ENCODE measurements around the gene SRP68. TPM values are rescaled to one million over a fixed set of nuclear protein-coding genes. Genes with fewer than 3 reads are reported as not detected.

Gene SRP68
- total and polyA plus RNA-seq, 2 experiments from 2014 or later, result 38.2 to 69.8 TPM

GRCh38 chr17:75996665-75997590 lies 75.4 kb downstream of the SRP68 start:
- peak; percentile 82 for DNase-seq
- H3K27me3 ChIP-seq (replicated peaks; ENCODE audit: insufficient read depth), result no peaks in the 10 kb centered on the region
- WGBS, 2 experiments (ENCODE audit: low coverage in 1 of 2, low lambda C conversion rate in 2 of 2, missing lambda C conversion rate in 2 of 2), result 34 to 35% methylated on average over 18 of the region's 18 CpGs
- peak overlapping the region; percentile 69 for H3K4me2 ChIP-seq (ENCODE audit: unreplicated experiment)
- H2AFZ ChIP-seq, result peak overlapping the region; percentile 58; the same call in 1 of the 2 replicates
- H3K9me2 ChIP-seq (ENCODE audit: insufficient read depth), result no peaks in the 10 kb centered on the region
- H3K9me3 ChIP-seq (ENCODE audit: low read depth), result no peaks in the 10 kb centered on the region
- TF ChIP-seq EZH2phosphoT487 (IDR thresholded peaks at IDR 0.05; ENCODE audit: insufficient read depth, low read depth) (no peak), EZH2 (IDR thresholded peaks at IDR 0.05; ENCODE audit: insufficient read depth, poor library complexity, severe bottlenecking) (no peak)
- peak overlapping the region; percentile 38; the same call in 1 of the 2 replicates for H3K9ac ChIP-seq
- in situ Hi-C loops (cut with MboI), result loop anchor here (10.0 kb wide), 1 partner anchor 222 kb away; a partner anchor contains a TSS
- H3K79me2 ChIP-seq (ENCODE audit: insufficient read depth), result no peaks in the 10 kb centered on the region
- no peaks in the 10 kb centered on the region for H3K36me3 ChIP-seq (ENCODE audit: low read depth)
- H3K27ac ChIP-seq, result peak overlapping the region; percentile 39
- H3F3A ChIP-seq (ENCODE audit: insufficient read depth), result peaks cover 21% of the 10 kb centered on the region; the same call in 1 of the 2 replicates
- no peaks in the 10 kb centered on the region for H4K20me1 ChIP-seq (ENCODE audit: insufficient read depth)
- H3K4me1 ChIP-seq (ENCODE audit: insufficient read depth), result peaks cover 15% of the 10 kb centered on the region
- no peak overlapping the region for H3K4me3 ChIP-seq

DNA sequence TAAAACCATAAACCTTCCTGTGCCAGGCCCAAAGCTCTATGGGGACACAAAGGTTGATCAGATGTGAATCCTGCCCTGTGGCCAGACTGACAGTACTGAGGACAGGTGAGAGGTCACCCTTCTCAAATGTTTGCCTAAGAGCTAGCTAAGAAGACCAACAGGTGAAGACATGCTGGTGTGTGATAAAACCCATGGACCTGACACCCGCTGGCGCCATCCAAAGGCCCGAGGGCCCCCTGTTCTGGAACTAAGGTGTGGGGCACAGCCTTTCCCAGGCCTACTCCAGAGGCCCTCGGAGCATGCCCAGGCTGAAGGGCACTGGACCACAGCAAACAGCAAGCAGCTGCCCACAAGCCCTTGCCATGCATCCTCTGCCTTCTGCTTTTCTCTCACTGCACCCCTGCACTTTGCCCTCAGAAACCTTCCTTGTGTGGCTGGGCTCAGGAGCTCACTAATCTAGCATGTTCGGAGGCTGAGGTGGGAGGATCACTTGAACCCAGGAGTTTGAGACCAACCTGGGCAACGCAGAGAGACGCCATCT lies 76.9 kb downstream of the SRP68 start:
- Histone ChIP-seq H3K9me2 (ENCODE audit: insufficient read depth) (no peaks in the 10 kb centered on the region), H3K36me3 (ENCODE audit: low read depth) (no peaks in the 10 kb centered on the region), H3K27ac (no peak overlapping the region), H3K4me2 (ENCODE audit: unreplicated experiment) (no peak overlapping the region), H3K4me1 (ENCODE audit: insufficient read depth) (peaks cover 15% of the 10 kb centered on the region), H2AFZ (no peak overlapping the region), H3K79me2 (ENCODE audit: insufficient read depth) (no peaks in the 10 kb centered on the region), H4K20me1 (ENCODE audit: insufficient read depth) (no peaks in the 10 kb centered on the region), H3K9ac (no peak overlapping the region), H3F3A (ENCODE audit: insufficient read depth) (peaks cover 21% of the 10 kb centered on the region; the same call in 1 of the 2 replicates), H3K4me3 (no peak overlapping the region), H3K9me3 (ENCODE audit: low read depth) (no peaks in the 10 kb centered on the region), H3K27me3 (replicated peaks; ENCODE audit: insufficient read depth) (no peaks in the 10 kb centered on the region)
- in situ Hi-C loops (cut with MboI), result loop anchor here (10.0 kb wide), 1 partner anchor 221 kb away; a partner anchor contains a TSS
- TF ChIP-seq EZH2phosphoT487 (IDR thresholded peaks at IDR 0.05; ENCODE audit: insufficient read depth, low read depth) (no peak), EZH2 (IDR thresholded peaks at IDR 0.05; ENCODE audit: insufficient read depth, poor library complexity, severe bottlenecking) (no peak)
- 96% methylated on average over 7 of the region's 7 CpGs for WGBS, 2 experiments (ENCODE audit: low coverage in 1 of 2, low lambda C conversion rate in 2 of 2, missing lambda C conversion rate in 2 of 2)
- no peak for DNase-seq

- TF ChIP-seq EZH2 (IDR thresholded peaks at IDR 0.05; ENCODE audit: insufficient read depth, poor library complexity, severe bottlenecking), result no peak
- no peak for TF ChIP-seq EZH2phosphoT487 (IDR thresholded peaks at IDR 0.05; ENCODE audit: insufficient read depth, low read depth)
- peaks cover 15% of the 10 kb centered on the region for H3K4me1 ChIP-seq (ENCODE audit: insufficient read depth)
- no peak overlapping the region for H3K4me2 ChIP-seq (ENCODE audit: unreplicated experiment)
- no peaks in the 10 kb centered on the region for H3K9me2 ChIP-seq (ENCODE audit: insufficient read depth)
- H3K27me3 ChIP-seq (replicated peaks; ENCODE audit: insufficient read depth), result no peaks in the 10 kb centered on the region
- H3F3A ChIP-seq (ENCODE audit: insufficient read depth), result peaks cover 21% of the 10 kb centered on the region; the same call in 1 of the 2 replicates
- H3K4me3 ChIP-seq, result no peak overlapping the region
- no peaks in the 10 kb centered on the region for H3K9me3 ChIP-seq (ENCODE audit: low read depth)
- H3K36me3 ChIP-seq (ENCODE audit: low read depth), result no peaks in the 10 kb centered on the region
- in situ Hi-C loops (cut with MboI), result loop anchor here (10.0 kb wide), 1 partner anchor 220 kb away; a partner anchor contains a TSS
- H3K79me2 ChIP-seq (ENCODE audit: insufficient read depth), result no peaks in the 10 kb centered on the region
- no peak overlapping the region for H2AFZ ChIP-seq
- H4K20me1 ChIP-seq (ENCODE audit: insufficient read depth), result no peaks in the 10 kb centered on the region
- 90% methylated on average over 5 of the region's 5 CpGs for WGBS, 2 experiments (ENCODE audit: low coverage in 1 of 2, low lambda C conversion rate in 2 of 2, missing lambda C conversion rate in 2 of 2)
- no peak for DNase-seq
- H3K27ac ChIP-seq, result no peak overlapping the region
- no peak overlapping the region for H3K9ac ChIP-seq
Measured at GRCh38 chr17:75994802-75995370, 77.4 kb downstream of the SRP68 start.

GRCh38 chr17:75991396-75991795 lies 80.9 kb downstream of the SRP68 start:
- H3K27me3 ChIP-seq (replicated peaks; ENCODE audit: insufficient read depth), result no peaks in the 10 kb centered on the region
- no peaks in the 10 kb centered on the region for H3K9me3 ChIP-seq (ENCODE audit: low read depth)
- WGBS, 2 experiments (ENCODE audit: low coverage in 1 of 2, low lambda C conversion rate in 2 of 2, missing lambda C conversion rate in 2 of 2), result 94 to 95% methylated on average over 9 of the region's 9 CpGs
- H3K79me2 ChIP-seq (ENCODE audit: insufficient read depth), result no peaks in the 10 kb centered on the region
- H3K27ac ChIP-seq, result no peak overlapping the region
- no peak overlapping the region for H2AFZ ChIP-seq
- no peaks in the 10 kb centered on the region for H3K36me3 ChIP-seq (ENCODE audit: low read depth)
- no peaks in the 10 kb centered on the region for H3K9me2 ChIP-seq (ENCODE audit: insufficient read depth)
- no peak overlapping the region for H3K9ac ChIP-seq
- H3K4me2 ChIP-seq (ENCODE audit: unreplicated experiment), result no peak overlapping the region
- no peak for DNase-seq
- no peak overlapping the region for H3K4me3 ChIP-seq
- peaks cover 3% of the 10 kb centered on the region for H3K4me1 ChIP-seq (ENCODE audit: insufficient read depth)
- no peak for TF ChIP-seq EZH2 (IDR thresholded peaks at IDR 0.05; ENCODE audit: insufficient read depth, poor library complexity, severe bottlenecking)
- no peak for TF ChIP-seq EZH2phosphoT487 (IDR thresholded peaks at IDR 0.05; ENCODE audit: insufficient read depth, low read depth)
- H4K20me1 ChIP-seq (ENCODE audit: insufficient read depth), result no peaks in the 10 kb centered on the region
- in situ Hi-C loops (cut with MboI), result loop anchor here (10.0 kb wide), 1 partner anchor 217 kb away; a partner anchor contains a TSS
- H3F3A ChIP-seq (ENCODE audit: insufficient read depth), result peaks cover 10% of the 10 kb centered on the region; the same call in 1 of the 2 replicates

Small RNAs within 50 kb of the gene (microRNA-seq; reads per million reads assigned to microRNA genes)
- gene MIR6868 (ENCODE audit: borderline number of aligned reads), result not detected

Small RNAs within 50 kb of the gene (small RNA-seq; reads per million reads assigned to genes)
- not detected for gene MIR6868 (ENCODE audit: low read depth, low replicate concordance)

Other genes starting within 250 kb of the SRP68 start
- under 0.01 and 0.65 TPM in 2 replicates for gene UNC13D, start 228.1 kb downstream of the SRP68 start, total RNA-seq (2014; rRNA removed; shearing (Covaris generic))
- 0.06 TPM in 1 of 2 replicates, not detected in the other for gene UNC13D, start 228.1 kb downstream of the SRP68 start, polyA plus RNA-seq (2016; fragmentation: Nextera tagmentation; extraction: Ambion mirVana)
- gene WBP2, start 217.2 kb downstream of the SRP68 start, total RNA-seq (2014; rRNA removed; shearing (Covaris generic)), result 17.4 and 22.9 TPM in 2 replicates
- gene WBP2, start 217.2 kb downstream of the SRP68 start, polyA plus RNA-seq (2016; fragmentation: Nextera tagmentation; extraction: Ambion mirVana), result 59.4 and 64.8 TPM in 2 replicates
- 1.4 and 2.4 TPM in 2 replicates for gene TRIM47, start 193.9 kb downstream of the SRP68 start, total RNA-seq (2014; rRNA removed; shearing (Covaris generic))
- gene TRIM47, start 193.9 kb downstream of the SRP68 start, polyA plus RNA-seq (2016; fragmentation: Nextera tagmentation; extraction: Ambion mirVana), result 1.2 and 2.0 TPM in 2 replicates
- gene TRIM65, start 175.6 kb downstream of the SRP68 start, total RNA-seq (2014; rRNA removed; shearing (Covaris generic)), result 24.2 and 25.7 TPM in 2 replicates
- 9.9 and 10.2 TPM in 2 replicates for gene TRIM65, start 175.6 kb downstream of the SRP68 start, polyA plus RNA-seq (2016; fragmentation: Nextera tagmentation; extraction: Ambion mirVana)
- 18.8 and 36.9 TPM in 2 replicates for gene MRPL38, start 167.6 kb downstream of the SRP68 start, total RNA-seq (2014; rRNA removed; shearing (Covaris generic))
- 51.9 and 58.4 TPM in 2 replicates for gene MRPL38, start 167.6 kb downstream of the SRP68 start, polyA plus RNA-seq (2016; fragmentation: Nextera tagmentation; extraction: Ambion mirVana)
- 8.3 and 16.6 TPM in 2 replicates for gene FBF1, start 131.5 kb downstream of the SRP68 start, total RNA-seq (2014; rRNA removed; shearing (Covaris generic))
- 4.3 TPM in 2 replicates for gene FBF1, start 131.5 kb downstream of the SRP68 start, polyA plus RNA-seq (2016; fragmentation: Nextera tagmentation; extraction: Ambion mirVana)
- gene ACOX1, start 93.4 kb downstream of the SRP68 start, total RNA-seq (2014; rRNA removed; shearing (Covaris generic)), result 27.6 and 36.3 TPM in 2 replicates
- gene ACOX1, start 93.4 kb downstream of the SRP68 start, polyA plus RNA-seq (2016; fragmentation: Nextera tagmentation; extraction: Ambion mirVana), result 17.4 and 20.5 TPM in 2 replicates
- 18.2 and 19.5 TPM in 2 replicates for gene TEN1, start 93.3 kb downstream of the SRP68 start, total RNA-seq (2014; rRNA removed; shearing (Covaris generic))
- 21.2 and 23.1 TPM in 2 replicates for gene TEN1, start 93.3 kb downstream of the SRP68 start, polyA plus RNA-seq (2016; fragmentation: Nextera tagmentation; extraction: Ambion mirVana)
- gene CDK3, start 71.7 kb downstream of the SRP68 start, total RNA-seq (2014; rRNA removed; shearing (Covaris generic)), result 0.43 and 1.5 TPM in 2 replicates
- 1.9 and 2.0 TPM in 2 replicates for gene CDK3, start 71.7 kb downstream of the SRP68 start, polyA plus RNA-seq (2016; fragmentation: Nextera tagmentation; extraction: Ambion mirVana)
- gene EVPL, start 45.2 kb downstream of the SRP68 start, total RNA-seq (2014; rRNA removed; shearing (Covaris generic)), result not detected in 2 replicates
- not detected in 2 replicates for gene EVPL, start 45.2 kb downstream of the SRP68 start, polyA plus RNA-seq (2016; fragmentation: Nextera tagmentation; extraction: Ambion mirVana)
- not detected in 2 replicates for gene GALR2, start 2.3 kb upstream of the SRP68 start, total RNA-seq (2014; rRNA removed; shearing (Covaris generic))
- gene GALR2, start 2.3 kb upstream of the SRP68 start, polyA plus RNA-seq (2016; fragmentation: Nextera tagmentation; extraction: Ambion mirVana), result 0.18 TPM in 1 of 2 replicates, not detected in the other
- gene ZACN, start 6.7 kb upstream of the SRP68 start, total RNA-seq (2014; rRNA removed; shearing (Covaris generic)), result 0.51 TPM in 1 of 2 replicates, not detected in the other
- 0.85 and 1.9 TPM in 2 replicates for gene ZACN, start 6.7 kb upstream of the SRP68 start, polyA plus RNA-seq (2016; fragmentation: Nextera tagmentation; extraction: Ambion mirVana)
- 88.0 and 101 TPM in 2 replicates for gene EXOC7, start 31.3 kb upstream of the SRP68 start, total RNA-seq (2014; rRNA removed; shearing (Covaris generic))
- 98.6 and 101 TPM in 2 replicates for gene EXOC7, start 31.3 kb upstream of the SRP68 start, polyA plus RNA-seq (2016; fragmentation: Nextera tagmentation; extraction: Ambion mirVana)
- gene FOXJ1, start 68.7 kb upstream of the SRP68 start, total RNA-seq (2014; rRNA removed; shearing (Covaris generic)), result not detected in 2 replicates
- not detected in 2 replicates for gene FOXJ1, start 68.7 kb upstream of the SRP68 start, polyA plus RNA-seq (2016; fragmentation: Nextera tagmentation; extraction: Ambion mirVana)
- 4.0 TPM in 1 of 2 replicates, not detected in the other for gene RNF157, start 168.0 kb upstream of the SRP68 start, total RNA-seq (2014; rRNA removed; shearing (Covaris generic))
- 0.31 TPM in 1 of 2 replicates, not detected in the other for gene RNF157, start 168.0 kb upstream of the SRP68 start, polyA plus RNA-seq (2016; fragmentation: Nextera tagmentation; extraction: Ambion mirVana)
- 5.6 and 6.4 TPM in 2 replicates for gene UBALD2, start 192.8 kb upstream of the SRP68 start, total RNA-seq (2014; rRNA removed; shearing (Covaris generic))
- 0.56 and 1.2 TPM in 2 replicates for gene UBALD2, start 192.8 kb upstream of the SRP68 start, polyA plus RNA-seq (2016; fragmentation: Nextera tagmentation; extraction: Ambion mirVana)
- 3.7 and 4.0 TPM in 2 replicates for gene QRICH2, start 235.8 kb upstream of the SRP68 start, total RNA-seq (2014; rRNA removed; shearing (Covaris generic))
- 1.3 and 1.5 TPM in 2 replicates for gene QRICH2, start 235.8 kb upstream of the SRP68 start, polyA plus RNA-seq (2016; fragmentation: Nextera tagmentation; extraction: Ambion mirVana)